ENCODE data around the gene YTHDF2. TPM values are rescaled to one million over a fixed set of nuclear protein-coding genes. Genes with fewer than 3 reads are reported as not detected.

The YTHDF2 gene
- total RNA-seq, 1 experiment from 2014 or later = 117 TPM

GRCh38 chr1:28815533-28816185 is 78.9 kb downstream of the YTHDF2 start:
- no TSS peak for BruUV-seq (replicated peaks)
- TF ChIP-seq CTCF (IDR thresholded peaks at IDR 0.05; ENCODE audit: unreplicated experiment) = no peak
- no peak for DNase-seq
- intact Hi-C loops (cut with micrococcal nuclease; ENCODE audit: unreplicated experiment) = no loop called here
- peaks cover 10% of the 10 kb centered on the region for H3K4me1 Mint-ChIP-seq (ENCODE audit: low read depth, unreplicated experiment)
- H3K27ac Mint-ChIP-seq (ENCODE audit: unreplicated experiment) = no peak overlapping the region
- CTCF ChIA-PET = interaction anchor here (0.6 kb wide), 1 partner anchor 408 kb away, joined by 3 read pairs; no protein-coding TSS in a partner anchor
- H3K4me3 Mint-ChIP-seq (ENCODE audit: low read depth, unreplicated experiment) = no peak overlapping the region
- no peaks in the 10 kb centered on the region for H3K9me3 Mint-ChIP-seq (ENCODE audit: low read depth, unreplicated experiment)
- H3K27me3 Mint-ChIP-seq (ENCODE audit: unreplicated experiment) = peaks cover 96% of the 10 kb centered on the region
- H3K36me3 Mint-ChIP-seq (ENCODE audit: insufficient read depth, unreplicated experiment) = peaks cover 13% of the 10 kb centered on the region

GRCh38 chr1:28817133-28817532 is 80.4 kb downstream of the YTHDF2 start:
- no peak overlapping the region for H3K4me3 Mint-ChIP-seq (ENCODE audit: low read depth, unreplicated experiment)
- H3K27ac Mint-ChIP-seq (ENCODE audit: unreplicated experiment) = no peak overlapping the region
- BruUV-seq (replicated peaks) = no TSS peak
- no peaks in the 10 kb centered on the region for H3K9me3 Mint-ChIP-seq (ENCODE audit: low read depth, unreplicated experiment)
- no peak for DNase-seq
- TF ChIP-seq CTCF (IDR thresholded peaks at IDR 0.05; ENCODE audit: unreplicated experiment) = no peak
- peaks cover 13% of the 10 kb centered on the region for H3K36me3 Mint-ChIP-seq (ENCODE audit: insufficient read depth, unreplicated experiment)
- CTCF ChIA-PET = interaction anchor here (0.6 kb wide), 1 partner anchor 80 kb away, joined by 3 read pairs; the partner anchor contains the start of gene YTHDF2
- intact Hi-C loops (cut with micrococcal nuclease; ENCODE audit: unreplicated experiment) = no loop called here
- H3K4me1 Mint-ChIP-seq (ENCODE audit: low read depth, unreplicated experiment) = peaks cover 10% of the 10 kb centered on the region
- H3K27me3 Mint-ChIP-seq (ENCODE audit: unreplicated experiment) = peaks cover 81% of the 10 kb centered on the region

GRCh38 chr1:28819020-28819419 is 82.3 kb downstream of the YTHDF2 start:
- no TSS peak for BruUV-seq (replicated peaks)
- intact Hi-C loops (cut with micrococcal nuclease; ENCODE audit: unreplicated experiment) = no loop called here
- CTCF ChIA-PET = no interaction called here
- Mint-ChIP-seq H3K4me1 (ENCODE audit: low read depth, unreplicated experiment) (no peaks in the 10 kb centered on the region), H3K9me3 (ENCODE audit: low read depth, unreplicated experiment) (no peaks in the 10 kb centered on the region), H3K4me3 (ENCODE audit: low read depth, unreplicated experiment) (no peak overlapping the region), H3K27ac (ENCODE audit: unreplicated experiment) (no peak overlapping the region), H3K27me3 (ENCODE audit: unreplicated experiment) (peaks cover 70% of the 10 kb centered on the region), H3K36me3 (ENCODE audit: insufficient read depth, unreplicated experiment) (peaks cover 4% of the 10 kb centered on the region)
- no peak for DNase-seq
- no peak for TF ChIP-seq CTCF (IDR thresholded peaks at IDR 0.05; ENCODE audit: unreplicated experiment)

Other genes with a start within 250 kb of the YTHDF2 start
- gene RCC1, start 230.9 kb upstream of the YTHDF2 start, total RNA-seq (2022) = 95.3 and 95.9 TPM in 2 replicates
- gene TRNAU1AP, start 183.9 kb upstream of the YTHDF2 start, total RNA-seq (2022) = 29.9 and 40.4 TPM in 2 replicates
- 1.1 and 1.3 TPM in 2 replicates for gene RAB42, start 144.7 kb upstream of the YTHDF2 start, total RNA-seq (2022)
- gene TAF12, start 93.9 kb upstream of the YTHDF2 start, total RNA-seq (2022) = 21.6 and 22.4 TPM in 2 replicates
- gene RNU11, start 88.3 kb upstream of the YTHDF2 start, total RNA-seq (2022) = not detected in 2 replicates
- 10.3 and 12.7 TPM in 2 replicates for gene GMEB1, start 68.2 kb upstream of the YTHDF2 start, total RNA-seq (2022)
- 0.07 TPM in 1 of 2 replicates, not detected in the other for gene OPRD1, start 75.2 kb downstream of the YTHDF2 start, total RNA-seq (2022)
- gene EPB41, start 177.6 kb downstream of the YTHDF2 start, total RNA-seq (2022) = 40.7 and 46.2 TPM in 2 replicates